ENCODE results near the gene FASTKD2. TPM values are rescaled to one million over a fixed set of nuclear protein-coding genes. Genes with fewer than 3 reads are reported as not detected.

Gene FASTKD2
- total RNA-seq, 1 experiment from 2014 or later: 34.6 TPM

- no peak for TF ChIP-seq CTCF (IDR thresholded peaks at IDR 0.05; ENCODE audit: unreplicated experiment)
- no peak overlapping the region for H3K27ac Mint-ChIP-seq (ENCODE audit: low read depth, unreplicated experiment)
- intact Hi-C loops (cut with micrococcal nuclease): no loop called here
- no TSS peak for BruUV-seq (replicated peaks)
- CTCF ChIA-PET: interaction anchor here (1.6 kb wide), 1 partner anchor 12 kb away, joined by 4 read pairs; no protein-coding TSS in a partner anchor
- no peaks in the 10 kb centered on the region for H3K27me3 Mint-ChIP-seq (ENCODE audit: insufficient read depth, unreplicated experiment)
- H3K4me1 Mint-ChIP-seq (ENCODE audit: insufficient read depth, unreplicated experiment): no peaks in the 10 kb centered on the region
- peaks cover 5% of the 10 kb centered on the region for H3K36me3 Mint-ChIP-seq (ENCODE audit: insufficient read depth, unreplicated experiment)
- DNase-seq (ENCODE audit: unreplicated experiment): no peak
- H3K4me3 Mint-ChIP-seq (ENCODE audit: unreplicated experiment): no peak overlapping the region
- POLR2A ChIA-PET: no interaction called here
- H3K9me3 Mint-ChIP-seq (ENCODE audit: unreplicated experiment): no peaks in the 10 kb centered on the region
These were observed 71.3 kb downstream of the FASTKD2 start for GRCh38 chr2:206836722-206837121.

GRCh38 chr2:206837775-206838174 is 72.4 kb downstream of the FASTKD2 start:
- intact Hi-C loops (cut with micrococcal nuclease): no loop called here
- POLR2A ChIA-PET: no interaction called here
- TF ChIP-seq CTCF (IDR thresholded peaks at IDR 0.05; ENCODE audit: unreplicated experiment): no peak

GRCh38 chr2:206838690-206839089 is 73.3 kb downstream of the FASTKD2 start:
- TF ChIP-seq CTCF (IDR thresholded peaks at IDR 0.05; ENCODE audit: unreplicated experiment): no peak
- no peak overlapping the region for H3K27ac Mint-ChIP-seq (ENCODE audit: low read depth, unreplicated experiment)
- intact Hi-C loops (cut with micrococcal nuclease): no loop called here
- H3K4me3 Mint-ChIP-seq (ENCODE audit: unreplicated experiment): no peak overlapping the region
- no peaks in the 10 kb centered on the region for H3K4me1 Mint-ChIP-seq (ENCODE audit: insufficient read depth, unreplicated experiment)
- no peaks in the 10 kb centered on the region for H3K27me3 Mint-ChIP-seq (ENCODE audit: insufficient read depth, unreplicated experiment)
- ChIA-PET CTCF (interaction anchor here (1.1 kb wide), 1 partner anchor 20 kb away, joined by 3 read pairs; no protein-coding TSS in a partner anchor), POLR2A (no interaction called here)
- BruUV-seq (replicated peaks): no TSS peak
- no peak for DNase-seq (ENCODE audit: unreplicated experiment)
- H3K9me3 Mint-ChIP-seq (ENCODE audit: unreplicated experiment): no peaks in the 10 kb centered on the region
- peaks cover 5% of the 10 kb centered on the region for H3K36me3 Mint-ChIP-seq (ENCODE audit: insufficient read depth, unreplicated experiment)

More at GRCh38 chr2:206837775-206838174, 72.4 kb downstream of the FASTKD2 start:
- no peak for DNase-seq (ENCODE audit: unreplicated experiment)
- Mint-ChIP-seq H3K36me3 (ENCODE audit: insufficient read depth, unreplicated experiment) (peaks cover 5% of the 10 kb centered on the region), H3K9me3 (ENCODE audit: unreplicated experiment) (no peaks in the 10 kb centered on the region), H3K27me3 (ENCODE audit: insufficient read depth, unreplicated experiment) (no peaks in the 10 kb centered on the region), H3K4me3 (ENCODE audit: unreplicated experiment) (no peak overlapping the region), H3K27ac (ENCODE audit: low read depth, unreplicated experiment) (no peak overlapping the region), H3K4me1 (ENCODE audit: insufficient read depth, unreplicated experiment) (no peaks in the 10 kb centered on the region)
- CTCF ChIA-PET: interaction anchor here (0.6 to 1.6 kb wide), 2 partner anchors 11 to 635 kb away, joined by 3 to 4 read pairs; no protein-coding TSS in a partner anchor
- no TSS peak for BruUV-seq (replicated peaks)

DNA sequence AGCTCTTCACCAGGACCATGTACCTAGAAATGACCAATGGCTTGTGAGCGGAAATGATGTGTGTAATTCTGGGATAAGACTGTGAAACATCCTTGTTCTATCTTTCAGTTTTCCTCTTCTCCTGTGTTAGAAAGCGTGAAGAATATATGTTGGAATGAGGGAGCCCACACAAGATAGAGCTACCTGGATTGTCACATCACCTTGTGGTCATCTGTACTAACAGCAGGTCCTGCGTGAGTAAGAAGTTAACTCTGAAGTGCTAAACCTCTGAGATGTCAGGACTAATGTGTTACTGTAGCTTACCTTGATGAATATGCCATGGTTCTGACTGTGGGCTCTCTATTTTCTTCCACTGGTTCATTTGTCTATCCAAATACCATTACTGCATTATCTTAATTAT is 75.6 kb downstream of the FASTKD2 start:
- H3K27me3 Mint-ChIP-seq (ENCODE audit: insufficient read depth, unreplicated experiment): no peaks in the 10 kb centered on the region
- ChIA-PET CTCF (interaction anchor here (0.6 to 0.7 kb wide), 3 partner anchors 18 to 171 kb away, joined by 3 to 6 read pairs (median 3); no protein-coding TSS in a partner anchor), POLR2A (no interaction called here)
- no peak overlapping the region for H3K4me3 Mint-ChIP-seq (ENCODE audit: unreplicated experiment)
- no peak for DNase-seq (ENCODE audit: unreplicated experiment)
- no peak overlapping the region for H3K27ac Mint-ChIP-seq (ENCODE audit: low read depth, unreplicated experiment)
- intact Hi-C loops (cut with micrococcal nuclease): no loop called here
- H3K9me3 Mint-ChIP-seq (ENCODE audit: unreplicated experiment): no peaks in the 10 kb centered on the region
- BruUV-seq (replicated peaks): no TSS peak
- H3K36me3 Mint-ChIP-seq (ENCODE audit: insufficient read depth, unreplicated experiment): no peaks in the 10 kb centered on the region
- no peak for TF ChIP-seq CTCF (IDR thresholded peaks at IDR 0.05; ENCODE audit: unreplicated experiment)
- H3K4me1 Mint-ChIP-seq (ENCODE audit: insufficient read depth, unreplicated experiment): no peaks in the 10 kb centered on the region

Small RNA genes lying within 50 kb of the gene (microRNA-seq; reads per million reads assigned to microRNA genes)
- gene MIR3130-1 (not detected), gene MIR3130-2 (not detected)

Other genes starting within 250 kb of the FASTKD2 start
- not detected in 2 replicates for gene FAM237A, start 123.1 kb upstream of the FASTKD2 start, total RNA-seq (2022)
- gene DYTN, start 47.2 kb upstream of the FASTKD2 start, total RNA-seq (2022): not detected in 2 replicates
- 0.66 and 0.77 TPM in 2 replicates for gene MDH1B, start 278 bp upstream of the FASTKD2 start, total RNA-seq (2022)
- not detected in 2 replicates for gene CPO, start 173.9 kb downstream of the FASTKD2 start, total RNA-seq (2022)

Measured in MCF 10A (cell line).